ENCODE measurements around the gene THEMIS.

DNA sequence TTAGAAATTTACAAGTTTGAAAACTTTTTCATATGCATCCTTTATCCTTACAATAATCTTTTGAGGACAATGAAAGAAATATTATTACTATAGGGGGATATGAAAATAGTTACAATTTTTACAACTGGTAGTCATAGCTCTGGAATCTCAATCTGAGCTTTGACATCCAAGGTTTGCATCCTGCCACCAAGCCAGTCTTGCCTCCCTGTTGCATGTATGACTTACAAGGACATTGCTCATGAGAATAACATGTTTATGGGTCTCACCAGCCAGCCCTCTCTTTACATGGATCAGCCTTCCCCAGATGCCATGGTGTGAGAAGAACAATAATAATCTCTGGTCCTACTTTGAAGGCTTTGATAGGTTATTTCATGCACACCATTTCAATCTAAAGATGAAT lies 67.5 kb downstream of the THEMIS start:
- TF ChIP-seq, protein P1, sequence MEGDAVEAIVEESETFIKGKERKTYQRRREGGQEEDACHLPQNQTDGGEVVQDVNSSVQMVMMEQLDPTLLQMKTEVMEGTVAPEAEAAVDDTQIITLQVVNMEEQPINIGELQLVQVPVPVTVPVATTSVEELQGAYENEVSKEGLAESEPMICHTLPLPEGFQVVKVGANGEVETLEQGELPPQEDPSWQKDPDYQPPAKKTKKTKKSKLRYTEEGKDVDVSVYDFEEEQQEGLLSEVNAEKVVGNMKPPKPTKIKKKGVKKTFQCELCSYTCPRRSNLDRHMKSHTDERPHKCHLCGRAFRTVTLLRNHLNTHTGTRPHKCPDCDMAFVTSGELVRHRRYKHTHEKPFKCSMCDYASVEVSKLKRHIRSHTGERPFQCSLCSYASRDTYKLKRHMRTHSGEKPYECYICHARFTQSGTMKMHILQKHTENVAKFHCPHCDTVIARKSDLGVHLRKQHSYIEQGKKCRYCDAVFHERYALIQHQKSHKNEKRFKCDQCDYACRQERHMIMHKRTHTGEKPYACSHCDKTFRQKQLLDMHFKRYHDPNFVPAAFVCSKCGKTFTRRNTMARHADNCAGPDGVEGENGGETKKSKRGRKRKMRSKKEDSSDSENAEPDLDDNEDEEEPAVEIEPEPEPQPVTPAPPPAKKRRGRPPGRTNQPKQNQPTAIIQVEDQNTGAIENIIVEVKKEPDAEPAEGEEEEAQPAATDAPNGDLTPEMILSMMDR (optimal IDR thresholded peaks at IDR 0.05 in 1 of 3, IDR thresholded peaks at IDR 0.05 in 1 of 3, conservative IDR thresholded peaks at IDR 0.05 in 1 of 3; ENCODE audit: extremely low read depth in 1 of 3, insufficient read depth in 2 of 3, low read length in 3 of 3), result no peak
- no peak for TF ChIP-seq EZH2 (IDR thresholded peaks at IDR 0.05; ENCODE audit: low read length)
